GM20000 (cell line): ENCODE measurements around the gene UBE2G2.

Source experiments
- DNase-seq: peaks from one replicate; pipeline ENCODE4 v3.0.0; 2012; ENCODE audit warnings: low spot score
- CTCF ChIP-seq: IDR thresholded peaks from 2 replicates; pipeline ENCODE4 v1.5.1; 2012; ENCODE audit warnings: mild to moderate bottlenecking, control low read depth; ENCODE audit errors: extremely low read depth, missing control alignments

UBE2G2 gene

GRCh38 chr21:44732263-44732662 is 69.4 kb downstream of the UBE2G2 start:
- TF ChIP-seq CTCF: no peak
- DNase-seq: no peak

GRCh38 chr21:44730951-44731579 is 70.6 kb downstream of the UBE2G2 start:
- no peak for TF ChIP-seq CTCF
- no peak for DNase-seq

- no peak for TF ChIP-seq CTCF
- no peak for DNase-seq
These were observed 71.6 kb downstream of the UBE2G2 start for GRCh38 chr21:44730028-44730395.

GRCh38 chr21:44729336-44730027 is 72.1 kb downstream of the UBE2G2 start:
- no peak for DNase-seq
- TF ChIP-seq CTCF: no peak

GRCh38 chr21:44728716-44729115 is 72.9 kb downstream of the UBE2G2 start:
- no peak for TF ChIP-seq CTCF
- no peak for DNase-seq

GRCh38 chr21:44727757-44728156 is 73.9 kb downstream of the UBE2G2 start:
- DNase-seq: no peak
- TF ChIP-seq CTCF: no peak

GRCh38 chr21:44727321-44727720 is 74.3 kb downstream of the UBE2G2 start:
- TF ChIP-seq CTCF: no peak

More at GRCh38 chr21:44727321-44727720, 74.3 kb downstream of the UBE2G2 start:
- no peak for DNase-seq
